Tibial nerve (tissue), 4 donors: ENCODE measurements around the gene VSX1.

Experiments
- EP300 ChIP-seq, 2 donors: sonication (generic); formaldehyde crosslinking; IDR thresholded peaks; one replicate each; pipeline ENCODE4 v1.6.1; 2017; ENCODE audit warnings: antibody characterized with exemption in 2 of 2, mild to moderate bottlenecking in 1 of 2
- POLR2A ChIP-seq, 2 donors: fragments of 450-650 bp; IDR thresholded peaks; one replicate each; pipeline ENCODE4 v1.6.1; 2017; ENCODE audit warnings: antibody characterized with exemption in 2 of 2, mild to moderate bottlenecking in 2 of 2, moderate library complexity in 2 of 2
- TF ChIP-seq, protein P1 (sequence below), 5 experiments: fragments of 200-600 bp in 3 of 5; fragments of 450-650 bp in 2 of 5; sonication (generic) in 3 of 5; IDR thresholded peaks; one replicate each; pipeline ENCODE4 v1.5.1; 2016 to 2019; ENCODE audit warnings: antibody characterized with exemption in 5 of 5, mild to moderate bottlenecking in 3 of 5, moderate library complexity in 2 of 5

DNA sequence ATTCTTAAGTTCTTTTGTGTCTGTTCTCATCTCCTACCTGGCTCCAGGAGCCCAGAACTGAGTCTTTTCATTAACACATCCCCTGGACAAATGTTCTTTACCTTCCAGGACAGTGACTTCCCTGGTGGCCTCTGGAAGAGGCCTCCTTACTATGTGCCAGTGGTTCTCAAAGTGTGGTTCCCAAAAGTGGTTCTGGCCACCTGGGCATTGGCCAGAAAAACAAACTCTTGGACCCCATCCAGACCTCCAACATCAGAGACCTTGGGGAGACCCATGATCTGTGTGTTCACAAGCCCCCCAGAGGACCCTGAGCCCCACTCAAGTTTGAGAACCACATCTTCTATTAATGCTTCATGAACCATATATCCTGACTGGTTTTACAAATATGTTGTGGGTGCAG, 7.2 kb upstream of the VSX1 start:
- no peak for TF ChIP-seq EP300 (IDR thresholded peaks at IDR 0.05)
- TF ChIP-seq, protein P1, sequence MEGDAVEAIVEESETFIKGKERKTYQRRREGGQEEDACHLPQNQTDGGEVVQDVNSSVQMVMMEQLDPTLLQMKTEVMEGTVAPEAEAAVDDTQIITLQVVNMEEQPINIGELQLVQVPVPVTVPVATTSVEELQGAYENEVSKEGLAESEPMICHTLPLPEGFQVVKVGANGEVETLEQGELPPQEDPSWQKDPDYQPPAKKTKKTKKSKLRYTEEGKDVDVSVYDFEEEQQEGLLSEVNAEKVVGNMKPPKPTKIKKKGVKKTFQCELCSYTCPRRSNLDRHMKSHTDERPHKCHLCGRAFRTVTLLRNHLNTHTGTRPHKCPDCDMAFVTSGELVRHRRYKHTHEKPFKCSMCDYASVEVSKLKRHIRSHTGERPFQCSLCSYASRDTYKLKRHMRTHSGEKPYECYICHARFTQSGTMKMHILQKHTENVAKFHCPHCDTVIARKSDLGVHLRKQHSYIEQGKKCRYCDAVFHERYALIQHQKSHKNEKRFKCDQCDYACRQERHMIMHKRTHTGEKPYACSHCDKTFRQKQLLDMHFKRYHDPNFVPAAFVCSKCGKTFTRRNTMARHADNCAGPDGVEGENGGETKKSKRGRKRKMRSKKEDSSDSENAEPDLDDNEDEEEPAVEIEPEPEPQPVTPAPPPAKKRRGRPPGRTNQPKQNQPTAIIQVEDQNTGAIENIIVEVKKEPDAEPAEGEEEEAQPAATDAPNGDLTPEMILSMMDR (IDR thresholded peaks at IDR 0.05) = no peak
- TF ChIP-seq POLR2A (IDR thresholded peaks at IDR 0.05) = no peak
